KBM-7 (cell line): ENCODE measurements around the gene CAPZA1.

Source experiments
- DNase-seq: peaks from one replicate; pipeline ENCODE4 v3.0.0-alpha.2; 2015
- in situ Hi-C: fragments of 300-500 bp; cut with MboI; formaldehyde crosslinking; loops from 2 replicates; pipeline ENCODE4 v1.14.3; 2020; ENCODE audit warnings: low sequenced_read_pairs, low pct_unique_long_range_greater_than_20kb, mixed read lengths

The CAPZA1 gene

DNA sequence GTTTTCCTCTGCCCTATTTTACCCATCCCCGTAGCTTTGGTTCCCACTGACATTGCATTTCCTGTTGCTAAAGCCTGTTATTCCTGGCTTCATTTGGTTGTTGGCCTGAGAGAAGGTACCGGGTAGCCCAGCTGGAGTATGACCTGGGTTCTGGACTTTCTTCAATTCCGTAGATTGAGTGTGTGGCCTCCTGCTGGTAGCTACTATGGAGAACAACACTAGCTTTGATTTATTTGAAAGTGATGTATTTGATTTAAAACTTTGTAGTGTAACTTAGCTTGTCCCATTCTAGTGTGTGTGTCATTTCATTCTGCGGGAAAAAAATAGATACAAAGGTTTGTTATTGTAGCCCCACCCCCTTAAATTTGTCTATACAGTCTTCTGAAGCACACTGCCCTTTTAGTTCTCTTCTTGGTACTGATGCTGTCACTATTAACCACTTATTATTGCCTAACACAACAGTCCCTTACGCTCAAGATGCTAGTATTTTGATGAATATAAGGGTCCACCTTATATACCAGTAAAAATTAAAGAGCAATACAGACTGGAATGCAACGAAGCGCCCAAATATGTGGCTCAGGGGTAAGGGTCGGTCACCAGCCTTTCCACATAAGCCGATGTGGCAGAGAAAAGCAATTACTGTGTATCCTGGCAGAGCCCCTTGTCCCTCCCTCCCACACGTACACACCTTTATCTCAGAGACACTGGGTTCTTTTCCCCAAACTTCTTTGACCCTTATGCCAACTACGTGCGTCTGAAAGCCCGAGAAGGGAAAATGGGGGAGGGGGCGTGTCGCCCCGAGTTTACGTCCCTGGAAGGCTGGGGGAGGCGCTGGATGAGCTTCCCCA is 54.2 kb downstream of the CAPZA1 start:
- peak; percentile 38 for DNase-seq
- in situ Hi-C loops: no loop called here

DNA sequence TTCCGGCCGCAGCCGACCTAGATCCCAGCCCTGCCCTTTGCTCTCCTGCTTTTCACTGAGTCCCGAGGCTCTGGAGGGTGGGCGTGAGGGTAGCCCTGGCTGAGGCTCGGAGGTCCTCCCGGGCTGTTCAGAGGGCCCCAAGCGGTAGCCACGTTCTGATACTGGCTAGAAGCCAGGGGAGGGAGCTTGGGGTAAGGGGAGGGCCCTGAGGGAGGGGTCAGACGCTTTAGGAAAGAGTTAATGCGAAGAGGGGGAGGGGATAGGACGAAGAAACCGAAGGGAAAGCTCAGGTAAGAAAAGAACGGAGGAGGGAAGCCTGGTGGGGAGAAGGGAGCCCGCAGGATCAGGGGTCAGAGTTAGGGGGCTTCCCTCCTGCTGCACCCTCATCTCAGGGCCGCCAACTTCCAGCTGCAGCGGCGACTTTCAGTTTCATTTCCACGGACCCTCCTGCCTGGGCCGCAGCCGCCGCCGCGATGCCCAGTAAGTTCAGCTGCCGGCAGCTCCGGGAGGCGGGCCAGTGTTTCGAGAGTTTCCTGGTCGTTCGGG is 54.9 kb downstream of the CAPZA1 start, which contains the start of gene MOV10:
MOV10 (plus strand) TSS at position 220 of the 546 bp plus-strand sequence; CDS start at position 474, 254 bp downstream.
- peak; percentile 75 for DNase-seq
- in situ Hi-C loops: no loop called here

DNA sequence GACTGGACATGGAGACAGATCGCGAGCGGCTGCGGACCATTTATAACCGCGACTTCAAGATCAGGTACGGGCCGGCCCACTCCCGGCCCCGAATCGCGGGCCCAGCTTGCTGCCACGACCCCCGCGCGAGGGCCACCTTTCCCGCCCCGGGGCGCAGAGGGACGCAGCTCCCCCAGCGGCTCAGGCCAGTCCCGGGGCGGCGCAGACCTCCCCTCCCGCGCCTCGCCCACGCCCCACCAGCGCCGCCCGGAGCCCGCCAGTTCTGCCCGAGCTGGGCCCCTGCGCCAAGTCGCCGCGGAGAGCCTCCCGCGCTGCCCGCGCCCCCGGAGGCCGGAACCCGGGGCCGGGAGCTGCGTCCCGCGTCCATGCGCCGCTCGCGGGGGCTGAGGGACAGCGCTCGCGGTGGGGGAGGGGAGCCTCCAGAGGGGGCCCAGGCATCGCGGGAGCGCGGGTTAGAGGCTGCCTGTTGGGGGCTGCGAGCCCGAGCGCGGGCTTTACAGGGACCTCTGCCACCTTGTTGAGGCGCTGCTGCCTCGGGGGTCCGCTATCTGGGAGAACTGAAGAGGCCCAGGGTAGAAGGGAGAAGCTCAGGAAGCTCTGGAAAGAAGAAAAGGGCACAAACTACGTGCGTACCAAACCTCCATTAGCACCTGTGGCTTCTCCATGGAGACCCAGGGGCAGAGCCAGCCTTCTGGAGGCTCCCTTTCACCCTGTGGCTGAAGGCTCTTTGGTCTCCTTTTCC is 55.5 kb downstream of the CAPZA1 start:
- in situ Hi-C loops: no loop called here
- peak; percentile 47 for DNase-seq

DNA sequence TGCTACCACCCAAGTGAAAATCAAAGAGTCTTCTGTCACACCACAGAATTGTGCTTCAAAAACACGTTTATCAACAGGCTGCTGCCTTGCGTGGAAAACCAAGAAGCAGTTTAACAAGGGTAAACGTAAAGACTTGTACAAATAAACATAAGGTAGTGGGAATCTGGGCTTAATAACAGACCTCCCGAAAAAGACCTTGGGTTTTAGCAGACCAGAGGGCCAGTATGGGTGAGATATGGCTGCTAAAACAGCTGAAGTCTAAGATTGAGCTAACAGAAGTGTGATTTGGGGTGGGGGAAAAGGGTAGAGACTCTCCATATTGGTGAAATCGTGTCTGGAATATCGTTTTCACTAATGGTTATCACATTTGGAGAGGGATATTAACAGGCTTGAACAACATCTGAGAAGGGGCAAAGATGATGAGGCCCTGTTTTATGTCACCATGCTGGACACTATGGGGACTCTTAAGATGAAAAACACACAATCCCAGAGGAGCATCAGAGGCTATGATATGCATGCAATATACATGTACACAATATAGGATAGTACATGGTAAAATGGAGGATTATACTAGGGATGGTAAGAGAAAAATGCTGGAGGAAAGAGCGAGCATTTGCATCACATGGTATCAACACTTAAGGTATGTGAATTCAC is 56.2 kb downstream of the CAPZA1 start:
- peak; percentile 4 for DNase-seq
- in situ Hi-C loops: no loop called here

DNA sequence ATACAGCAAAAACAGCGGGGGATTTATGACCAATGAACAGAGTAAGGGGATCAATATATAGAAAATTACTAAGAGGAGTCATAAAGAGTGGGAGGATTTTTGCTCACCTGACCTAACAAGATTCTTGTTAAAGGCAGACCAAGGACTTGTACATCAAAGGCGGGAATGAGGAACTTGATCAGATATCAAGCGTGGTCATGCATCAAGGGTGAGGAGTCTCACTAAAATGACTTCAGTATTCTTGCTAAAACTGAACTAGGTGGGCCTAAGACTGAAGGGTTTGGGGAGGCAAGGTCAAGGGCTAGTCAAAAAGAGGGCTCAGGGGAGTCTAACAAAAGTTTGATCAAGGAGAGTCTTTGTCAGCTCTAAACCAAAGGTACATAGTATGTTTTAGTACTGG is 56.9 kb downstream of the CAPZA1 start:
- DNase-seq: peak; percentile 57

DNA sequence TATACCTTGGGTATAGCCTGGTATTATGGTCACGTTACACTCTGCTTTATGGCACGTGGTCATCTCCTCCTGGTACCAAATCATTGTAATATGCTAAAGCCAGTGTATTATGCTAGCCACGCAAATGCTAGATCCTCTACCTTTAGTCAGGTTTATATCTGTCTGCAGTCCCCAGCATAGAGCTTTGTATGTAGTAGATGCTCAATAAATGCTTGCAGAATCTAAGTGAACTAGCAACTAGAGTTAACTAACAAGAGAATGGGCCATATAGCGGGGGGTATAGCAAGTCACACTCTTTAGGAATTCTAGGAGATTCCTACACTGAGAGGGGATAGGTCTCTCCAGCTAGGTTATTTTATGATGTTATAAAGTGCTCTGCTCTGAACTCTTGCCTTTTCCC is 57.9 kb downstream of the CAPZA1 start:
- DNase-seq: no peak
- in situ Hi-C loops: no loop called here

More for the DNA sequence above, 56.9 kb downstream of the CAPZA1 start:
- in situ Hi-C loops: no loop called here

DNA sequence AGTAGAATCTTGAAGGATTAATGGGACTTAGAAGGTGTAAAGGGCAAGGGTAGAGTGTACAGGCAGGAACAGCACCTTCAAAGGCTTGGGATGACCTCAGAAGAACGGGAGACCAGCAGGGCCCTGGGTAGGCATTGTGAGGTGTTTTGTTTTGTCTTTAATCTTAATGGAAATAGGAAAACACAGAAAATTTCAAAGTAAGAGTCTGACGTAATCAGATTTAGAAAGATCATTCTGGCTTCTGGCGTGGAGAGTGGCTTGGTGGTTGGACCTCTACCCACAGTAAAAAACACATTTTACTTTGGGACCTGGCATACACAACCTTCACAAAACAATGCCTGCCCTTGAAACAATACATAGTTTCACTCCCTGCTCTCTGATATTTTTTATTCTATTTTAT is 59.0 kb downstream of the CAPZA1 start:
- DNase-seq: no peak
- in situ Hi-C loops: no loop called here

DNA sequence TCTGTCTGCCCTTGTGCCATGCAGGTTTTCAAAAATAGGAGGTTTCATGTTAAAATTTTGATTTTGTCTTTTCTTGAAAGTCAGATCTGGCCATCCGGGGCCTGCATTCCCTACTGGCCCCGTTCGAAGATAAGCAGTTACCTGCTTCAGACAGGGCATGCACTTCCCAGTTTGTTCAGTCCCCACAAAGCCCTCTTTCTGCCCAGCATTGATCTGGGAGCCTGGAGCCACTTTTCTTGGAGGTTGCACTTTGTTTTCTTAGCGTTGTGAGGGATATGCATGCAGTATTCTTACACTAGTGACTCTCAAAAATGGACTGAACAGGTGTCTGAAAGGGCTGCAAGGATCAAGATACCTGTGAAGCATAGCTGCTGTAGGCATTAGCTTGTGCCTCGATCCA is 66.3 kb downstream of the CAPZA1 start:
- in situ Hi-C loops: no loop called here
- no peak for DNase-seq

DNA sequence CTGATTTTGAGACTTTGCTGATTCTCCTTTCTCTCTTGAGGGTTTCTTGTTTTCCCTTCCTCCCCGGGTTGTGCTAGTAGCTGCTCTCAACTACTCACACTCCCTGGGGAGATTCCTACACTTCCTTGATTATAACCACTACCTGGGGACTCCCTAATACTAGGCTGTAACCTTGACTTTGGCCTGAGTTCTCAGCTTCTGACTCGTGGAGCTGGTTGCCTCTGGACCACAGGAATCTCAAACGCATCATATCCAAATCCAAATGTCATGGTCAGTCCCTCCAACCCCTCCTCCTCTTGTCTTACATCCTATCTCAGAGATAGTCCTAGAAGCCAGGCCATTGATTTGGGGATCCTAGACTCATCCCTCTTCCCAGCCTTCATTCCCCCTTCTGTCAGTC is 66.8 kb downstream of the CAPZA1 start:
- DNase-seq: no peak
- in situ Hi-C loops: no loop called here

DNA sequence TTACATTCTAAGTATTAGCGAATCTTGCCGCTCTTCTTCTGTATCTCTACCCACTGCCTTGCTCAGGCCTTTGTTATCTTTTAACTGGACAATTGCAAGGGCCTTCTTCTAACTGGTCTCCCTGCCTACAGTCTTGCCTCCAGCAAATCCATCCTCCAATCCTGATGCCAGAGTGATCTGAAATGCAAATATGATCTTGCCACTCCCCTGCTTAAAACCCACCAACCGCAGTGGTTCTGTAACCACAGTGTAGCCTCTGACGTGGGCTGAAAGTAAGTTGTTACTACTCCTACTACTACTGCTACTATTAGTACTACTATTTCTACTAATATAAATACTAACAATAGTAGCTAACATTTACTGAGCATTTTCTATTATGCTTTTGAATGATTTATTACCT is 67.2 kb downstream of the CAPZA1 start:
- no peak for DNase-seq
- in situ Hi-C loops: no loop called here

DNA sequence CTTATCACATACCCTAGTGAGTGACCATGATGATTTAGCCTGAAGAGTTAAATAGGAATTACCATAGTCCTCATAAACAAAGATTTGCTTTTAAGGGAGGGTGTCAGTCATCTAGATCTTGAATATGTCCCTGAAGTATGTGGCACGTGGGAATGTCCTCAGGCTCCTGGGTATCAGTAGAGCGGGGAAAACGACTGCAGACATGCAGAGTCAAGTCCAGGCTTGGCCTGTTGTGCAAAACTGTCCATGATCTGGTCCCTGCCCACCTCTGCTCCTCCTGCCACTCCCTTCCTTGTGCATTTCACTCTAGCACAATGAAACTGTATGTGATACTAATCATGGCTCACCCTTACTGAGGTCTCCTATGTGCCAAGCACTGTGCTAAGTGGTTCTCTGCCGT is 67.7 kb downstream of the CAPZA1 start:
- in situ Hi-C loops: no loop called here

DNA sequence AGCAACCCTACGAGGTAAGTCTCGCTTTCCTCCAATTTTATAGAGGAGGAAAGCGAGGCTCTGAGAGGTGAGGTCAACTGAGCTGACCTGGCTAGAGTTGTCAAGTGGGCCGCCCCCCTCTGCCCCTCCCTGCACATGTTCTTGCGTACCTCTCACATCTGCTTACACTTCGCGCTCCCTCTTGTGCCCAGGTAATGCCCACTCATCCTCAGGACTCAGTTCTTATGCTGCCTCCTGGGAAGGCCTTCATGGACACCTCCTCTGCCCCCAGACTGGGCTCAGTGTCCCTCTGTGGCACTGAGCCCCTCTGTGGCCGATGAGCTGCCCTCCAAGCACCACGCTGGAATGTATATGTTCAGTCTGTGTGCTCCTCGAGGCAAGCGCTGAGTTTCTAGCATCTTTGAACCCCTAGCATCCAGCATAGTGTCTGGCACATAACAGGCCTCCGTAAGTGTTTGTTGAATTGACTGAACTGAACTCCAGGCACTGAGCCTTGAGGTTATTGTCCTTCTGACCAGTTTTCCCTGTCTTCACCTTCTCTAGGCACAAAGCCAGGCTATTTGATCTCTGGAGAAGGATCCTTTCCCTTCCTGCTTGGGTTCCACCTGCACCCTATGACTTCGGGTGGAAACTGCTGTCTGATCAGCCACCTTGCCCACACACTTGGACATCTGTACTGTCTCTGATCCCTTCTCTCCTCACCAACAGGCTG is 68.3 kb downstream of the CAPZA1 start:
- in situ Hi-C loops: no loop called here

More for the DNA sequence above, 67.7 kb downstream of the CAPZA1 start:
- no peak for DNase-seq

DNA sequence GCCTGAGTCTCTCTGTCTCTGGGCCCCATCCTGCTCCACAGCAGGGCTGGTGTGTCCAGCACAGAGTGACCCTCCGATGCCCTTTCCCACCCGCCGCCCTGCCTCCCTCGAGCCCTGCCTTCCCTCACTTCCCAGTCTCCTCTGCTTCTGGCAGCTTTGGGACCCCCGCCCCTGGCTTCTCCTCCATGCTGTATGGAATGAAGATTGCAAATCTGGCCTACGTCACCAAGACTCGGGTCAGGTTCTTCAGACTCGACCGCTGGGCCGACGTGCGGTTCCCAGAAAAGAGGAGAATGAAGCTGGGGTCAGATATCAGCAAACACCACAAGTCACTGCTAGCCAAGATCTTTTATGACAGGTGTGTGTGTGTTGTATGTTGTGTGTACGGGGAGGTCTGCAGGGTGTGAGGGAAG is 69.2 kb downstream of the CAPZA1 start:
- in situ Hi-C loops: no loop called here
- no peak for DNase-seq

More for the DNA sequence above, 68.3 kb downstream of the CAPZA1 start:
- DNase-seq: no peak

DNA sequence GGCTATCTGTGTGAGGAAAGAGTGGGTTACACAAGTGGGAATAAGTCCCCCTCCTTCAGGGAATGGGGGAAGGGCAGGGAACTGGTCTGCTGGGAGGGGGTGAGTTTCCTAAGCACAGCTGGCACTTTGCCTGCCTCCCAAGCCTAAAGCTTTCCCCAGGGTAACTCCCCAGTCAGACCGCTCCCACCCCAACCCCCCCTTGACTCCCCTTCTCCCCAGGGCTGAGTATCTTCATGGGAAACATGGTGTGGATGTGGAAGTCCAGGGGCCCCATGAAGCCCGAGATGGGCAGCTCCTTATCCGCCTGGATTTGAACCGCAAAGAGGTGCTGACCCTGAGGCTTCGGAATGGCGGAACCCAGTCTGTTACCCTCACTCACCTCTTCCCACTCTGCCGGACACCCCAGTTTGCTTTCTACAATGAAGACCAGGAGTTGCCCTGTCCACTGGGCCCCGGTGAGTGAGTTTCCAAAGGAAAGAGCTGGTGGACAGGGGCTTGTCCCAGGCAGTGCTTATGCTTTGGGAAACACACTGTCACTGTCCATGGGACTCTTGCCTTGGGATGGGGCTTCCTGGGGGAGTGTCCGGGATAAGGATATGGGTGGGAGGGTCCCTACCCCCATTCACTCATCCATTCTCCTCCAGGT is 69.7 kb downstream of the CAPZA1 start:
- in situ Hi-C loops: no loop called here
- no peak for DNase-seq

DNA sequence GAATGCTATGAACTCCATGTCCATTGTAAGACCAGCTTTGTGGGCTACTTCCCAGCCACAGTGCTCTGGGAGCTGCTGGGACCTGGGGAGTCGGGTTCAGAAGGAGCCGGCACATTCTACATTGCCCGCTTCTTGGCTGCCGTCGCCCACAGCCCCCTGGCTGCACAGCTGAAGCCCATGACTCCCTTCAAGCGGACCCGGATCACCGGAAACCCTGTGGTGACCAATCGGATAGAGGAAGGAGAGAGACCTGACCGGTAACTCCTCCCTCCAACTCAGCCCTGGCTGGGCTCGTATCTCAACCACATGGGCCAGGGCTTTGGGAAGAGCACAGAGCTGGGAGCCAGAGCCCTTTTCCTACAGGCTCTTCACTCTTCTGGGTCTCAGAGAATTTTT is 70.2 kb downstream of the CAPZA1 start:
- in situ Hi-C loops: no loop called here
- DNase-seq: no peak

DNA sequence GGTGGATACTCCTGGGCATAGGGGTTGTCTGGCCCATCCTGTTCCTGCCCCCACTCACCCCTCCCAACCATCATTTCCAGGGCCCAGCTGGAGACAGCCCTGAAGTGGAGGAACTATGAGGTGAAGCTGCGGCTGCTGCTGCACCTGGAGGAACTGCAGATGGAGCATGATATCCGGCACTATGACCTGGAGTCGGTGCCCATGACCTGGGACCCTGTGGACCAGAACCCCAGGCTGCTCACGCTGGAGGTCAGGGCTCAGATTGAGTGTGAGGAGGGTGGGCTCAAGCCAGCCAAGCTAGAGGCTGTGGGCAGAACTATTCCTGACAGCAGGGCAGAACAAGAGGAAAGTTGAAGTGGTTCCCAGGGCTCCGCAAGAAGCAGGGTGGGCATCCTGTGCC is 73.0 kb downstream of the CAPZA1 start:
- in situ Hi-C loops: no loop called here
- DNase-seq: no peak

DNA sequence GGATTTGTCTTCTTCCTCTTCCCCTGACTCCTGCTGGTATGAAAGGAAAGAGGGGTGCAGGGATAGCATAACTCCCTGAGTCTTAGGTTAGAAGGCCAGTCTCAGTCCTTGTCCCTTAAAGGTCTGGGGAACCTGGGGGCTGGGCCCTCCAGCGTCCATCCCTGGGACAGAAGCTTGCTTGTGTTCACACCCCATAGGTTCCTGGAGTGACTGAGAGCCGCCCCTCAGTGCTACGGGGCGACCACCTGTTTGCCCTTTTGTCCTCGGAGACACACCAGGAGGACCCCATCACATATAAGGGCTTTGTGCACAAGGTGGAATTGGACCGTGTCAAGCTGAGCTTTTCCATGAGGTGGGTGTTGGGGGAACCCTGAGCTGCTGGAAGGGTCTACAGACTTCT is 74.2 kb downstream of the CAPZA1 start:
- in situ Hi-C loops: no loop called here
- DNase-seq: no peak

DNA sequence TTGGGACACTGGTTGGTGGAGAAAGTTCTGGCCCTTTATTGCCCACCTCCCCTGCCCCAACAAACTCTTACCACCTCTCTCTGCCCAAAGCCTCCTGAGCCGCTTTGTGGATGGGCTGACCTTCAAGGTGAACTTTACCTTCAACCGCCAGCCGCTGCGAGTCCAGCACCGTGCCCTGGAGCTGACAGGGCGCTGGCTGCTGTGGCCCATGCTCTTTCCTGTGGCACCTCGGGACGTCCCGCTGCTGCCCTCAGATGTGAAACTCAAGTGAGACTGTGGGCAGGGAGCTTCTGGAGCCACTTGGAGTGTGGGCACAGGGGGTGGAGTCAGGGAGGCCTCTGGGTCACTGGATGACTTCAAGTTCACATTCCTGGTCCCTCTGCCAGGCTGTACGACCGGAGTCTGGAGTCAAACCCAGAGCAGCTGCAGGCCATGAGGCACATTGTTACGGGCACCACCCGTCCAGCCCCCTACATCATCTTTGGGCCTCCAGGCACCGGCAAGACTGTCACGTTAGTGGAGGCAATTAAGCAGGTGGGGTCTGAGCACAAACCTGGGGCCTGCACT is 74.8 kb downstream of the CAPZA1 start:
- in situ Hi-C loops: no loop called here

More for the DNA sequence above, 74.8 kb downstream of the CAPZA1 start:
- DNase-seq: no peak
